OCI-LY3 (cell line): ENCODE results near the gene ERGIC3.

ENCODE experiments used
- EZH2phosphoT487 ChIP-seq: fragments of 200-600 bp; shearing (Covaris generic); IDR thresholded peaks from 2 replicates; pipeline ENCODE4 v1.6.1; 2018; ENCODE audit warnings: antibody characterized with exemption, mixed run types, low read depth
- TF ChIP-seq, protein P1 (sequence below): fragments of 200-600, 300-600 bp; sonication (generic); IDR thresholded peaks from 2 replicates; pipeline ENCODE4 v1.5.1; 2014; ENCODE audit warnings: antibody characterized with exemption, low read length, low read depth

GRCh38 chr20:35601990-35602389, 60.1 kb downstream of the ERGIC3 start:
- TF ChIP-seq, protein P1, sequence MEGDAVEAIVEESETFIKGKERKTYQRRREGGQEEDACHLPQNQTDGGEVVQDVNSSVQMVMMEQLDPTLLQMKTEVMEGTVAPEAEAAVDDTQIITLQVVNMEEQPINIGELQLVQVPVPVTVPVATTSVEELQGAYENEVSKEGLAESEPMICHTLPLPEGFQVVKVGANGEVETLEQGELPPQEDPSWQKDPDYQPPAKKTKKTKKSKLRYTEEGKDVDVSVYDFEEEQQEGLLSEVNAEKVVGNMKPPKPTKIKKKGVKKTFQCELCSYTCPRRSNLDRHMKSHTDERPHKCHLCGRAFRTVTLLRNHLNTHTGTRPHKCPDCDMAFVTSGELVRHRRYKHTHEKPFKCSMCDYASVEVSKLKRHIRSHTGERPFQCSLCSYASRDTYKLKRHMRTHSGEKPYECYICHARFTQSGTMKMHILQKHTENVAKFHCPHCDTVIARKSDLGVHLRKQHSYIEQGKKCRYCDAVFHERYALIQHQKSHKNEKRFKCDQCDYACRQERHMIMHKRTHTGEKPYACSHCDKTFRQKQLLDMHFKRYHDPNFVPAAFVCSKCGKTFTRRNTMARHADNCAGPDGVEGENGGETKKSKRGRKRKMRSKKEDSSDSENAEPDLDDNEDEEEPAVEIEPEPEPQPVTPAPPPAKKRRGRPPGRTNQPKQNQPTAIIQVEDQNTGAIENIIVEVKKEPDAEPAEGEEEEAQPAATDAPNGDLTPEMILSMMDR: no peak
- no peak for TF ChIP-seq EZH2phosphoT487
